ENCODE results near the gene SSMEM1. TPM values are rescaled to one million over a fixed set of nuclear protein-coding genes. Genes with fewer than 3 reads are reported as not detected.

SSMEM1 gene
- total RNA-seq, 1 experiment from 2014 or later, result not detected

DNA sequence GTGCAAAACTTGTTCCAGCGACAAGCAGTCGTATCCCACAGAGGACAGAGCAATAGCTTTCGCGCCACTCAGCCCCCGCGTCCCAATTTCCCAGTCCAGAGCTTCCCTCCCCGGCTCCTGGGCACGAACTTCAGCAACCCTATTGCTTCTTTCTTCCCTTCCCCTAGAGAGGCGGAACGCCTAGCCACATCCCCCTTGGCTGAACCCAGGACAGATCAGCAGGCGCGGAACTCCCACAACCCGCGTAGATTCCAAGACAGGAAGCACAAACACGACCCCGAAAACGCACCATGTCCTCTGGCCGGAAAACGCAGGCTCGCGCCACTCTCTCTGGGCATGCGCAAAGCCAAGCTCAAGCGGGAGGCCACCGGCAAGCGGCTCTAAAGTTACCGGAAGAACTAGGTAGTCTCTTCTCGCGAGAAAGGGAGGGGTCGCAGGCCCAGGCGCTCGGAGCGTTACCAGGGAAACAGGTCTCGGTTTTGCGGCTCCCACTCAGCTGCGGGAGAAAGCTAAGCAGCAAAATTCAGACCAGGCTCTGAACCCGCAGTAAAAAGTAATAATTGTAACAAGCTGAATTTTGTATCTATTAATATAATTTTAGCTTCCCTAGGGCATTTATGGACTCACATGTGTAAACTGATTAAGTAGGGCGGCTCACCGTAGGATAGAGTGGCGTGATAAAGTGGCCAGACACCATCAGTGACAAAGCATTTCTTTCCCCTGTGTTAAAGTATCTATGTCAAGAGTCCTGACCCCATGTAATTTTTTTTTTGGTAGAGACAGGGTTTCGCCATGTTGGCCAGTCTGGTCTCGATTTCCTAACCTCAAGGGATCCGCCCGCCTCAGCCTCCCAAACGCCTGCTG lies 2.3 kb upstream of the SSMEM1 start, which contains the start of gene TMEM209:
TMEM209 (minus strand) TSS at position 323 of the 864 bp plus-strand sequence; CDS start at position 292, 31 bp downstream.
- Histone ChIP-seq H3K9me3 (ENCODE audit: control insufficient read depth, low read depth, low read length) (no peaks in the 10 kb centered on the region), H3K79me1 (ENCODE audit: insufficient read depth, low read depth, low read length, poor library complexity, severe bottlenecking) (no peaks in the 10 kb centered on the region), H3K23ac (ENCODE audit: insufficient read length, low read depth, low read length) (no peak within 1 kb of the TSS), H2AK5ac (ENCODE audit: insufficient read length, low read length) (no peak within 1 kb of the TSS), H3K18ac (ENCODE audit: insufficient read length, low read depth, low read length) (peak within 1 kb of the TSS; percentile 91), H4K91ac (ENCODE audit: insufficient read length, low read depth, low read length) (peak within 1 kb of the TSS; percentile 20), H2BK5ac (ENCODE audit: insufficient read length, low read length) (peak within 1 kb of the TSS; percentile 42), H4K5ac (ENCODE audit: insufficient read length, low read depth, low read length) (peak within 1 kb of the TSS; percentile 99), H3K79me2 (ENCODE audit: insufficient read depth, low read length) (no peaks in the 10 kb centered on the region), H3K9ac (ENCODE audit: extremely low read depth, insufficient read length, low read length) (peak within 1 kb of the TSS; percentile 99), H4K20me1 (ENCODE audit: control insufficient read depth, insufficient read depth, insufficient read length) (no peaks in the 10 kb centered on the region), H2BK20ac (ENCODE audit: low read depth, low read length, poor library complexity, severe bottlenecking) (no peak within 1 kb of the TSS), H2BK12ac (ENCODE audit: insufficient read length, low read depth, low read length) (no peak within 1 kb of the TSS), H3K27ac (ENCODE audit: insufficient read length, low read depth, low read length) (peak within 1 kb of the TSS; percentile 92), H3K27me3 (ENCODE audit: insufficient read depth, low read length) (no peaks in the 10 kb centered on the region), H4K8ac (replicated peaks; ENCODE audit: insufficient read length, low read depth, low read length) (no peak within 1 kb of the TSS), H3T11ph (ENCODE audit: low read length) (no peak within 1 kb of the TSS), H2BK120ac (ENCODE audit: low read depth, low read length, poor library complexity, severe bottlenecking) (peak within 1 kb of the TSS; percentile 39), H3K23me2 (ENCODE audit: insufficient read length, low read depth, low read length, poor library complexity, severe bottlenecking) (peaks cover 3% of the 10 kb centered on the region), H2AFZ (ENCODE audit: low read length) (no peak within 1 kb of the TSS), H3K56ac (ENCODE audit: insufficient read length, low read depth, low read length) (peak within 1 kb of the TSS; percentile 64), H2BK15ac (ENCODE audit: low read depth, low read length) (no peak within 1 kb of the TSS), H3K4ac (ENCODE audit: low read depth, low read length) (no peak within 1 kb of the TSS; the same call in 1 of the 2 replicates), H3K4me2 (ENCODE audit: insufficient read depth, insufficient read length, low read length) (peak within 1 kb of the TSS; percentile 97), H3K14ac (ENCODE audit: insufficient read depth, low read length) (peak within 1 kb of the TSS; percentile 99), H3K4me1 (ENCODE audit: insufficient read depth, low read length) (no peaks in the 10 kb centered on the region; the same call in 1 of the 2 replicates)
- peaks cover 2% of the 10 kb centered on the region; the same call in 1 of the 2 replicates for H3K27me3 Mint-ChIP-seq (ENCODE audit: low read depth)
- H3K27ac Mint-ChIP-seq, result peak within 1 kb of the TSS; percentile 100
- H3K4me1 Mint-ChIP-seq, result peaks cover 0 to 7% of the 10 kb centered on the region in 2 experiments; a peak in 2 of 4 replicates
- H3K9me3 Mint-ChIP-seq, result peaks cover 0 to 2% of the 10 kb centered on the region in 2 experiments; a peak in 1 of 5 replicates
- TF ChIP-seq, protein P1, sequence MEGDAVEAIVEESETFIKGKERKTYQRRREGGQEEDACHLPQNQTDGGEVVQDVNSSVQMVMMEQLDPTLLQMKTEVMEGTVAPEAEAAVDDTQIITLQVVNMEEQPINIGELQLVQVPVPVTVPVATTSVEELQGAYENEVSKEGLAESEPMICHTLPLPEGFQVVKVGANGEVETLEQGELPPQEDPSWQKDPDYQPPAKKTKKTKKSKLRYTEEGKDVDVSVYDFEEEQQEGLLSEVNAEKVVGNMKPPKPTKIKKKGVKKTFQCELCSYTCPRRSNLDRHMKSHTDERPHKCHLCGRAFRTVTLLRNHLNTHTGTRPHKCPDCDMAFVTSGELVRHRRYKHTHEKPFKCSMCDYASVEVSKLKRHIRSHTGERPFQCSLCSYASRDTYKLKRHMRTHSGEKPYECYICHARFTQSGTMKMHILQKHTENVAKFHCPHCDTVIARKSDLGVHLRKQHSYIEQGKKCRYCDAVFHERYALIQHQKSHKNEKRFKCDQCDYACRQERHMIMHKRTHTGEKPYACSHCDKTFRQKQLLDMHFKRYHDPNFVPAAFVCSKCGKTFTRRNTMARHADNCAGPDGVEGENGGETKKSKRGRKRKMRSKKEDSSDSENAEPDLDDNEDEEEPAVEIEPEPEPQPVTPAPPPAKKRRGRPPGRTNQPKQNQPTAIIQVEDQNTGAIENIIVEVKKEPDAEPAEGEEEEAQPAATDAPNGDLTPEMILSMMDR (conservative IDR thresholded peaks at IDR 0.05), result no peak
- WGBS (ENCODE audit: extremely low coverage, insufficient read length, low lambda C conversion rate), result no CpG with 5 or more reads among the region's 44 CpGs
- H3K36me3 Mint-ChIP-seq (ENCODE audit: insufficient read depth in 1 of 3, low read depth in 3 of 3), result peaks cover 18 to 32% (median 29%) of the 10 kb centered on the region in 3 experiments
- DNase-seq, result peak; percentile 97
- peak within 1 kb of the TSS; percentile 96 to 99 for H3K4me3 Mint-ChIP-seq
